Measurements from ENCODE around the gene TRPM2. TPM values are rescaled to one million over a fixed set of nuclear protein-coding genes. Genes with fewer than 3 reads are reported as not detected.

Gene TRPM2
- total RNA-seq, 4 donors from 2014 or later = 3.9 to 9.3 (median 6.6) TPM

- DNase-seq (ENCODE audit: low spot score) = no peak
- TF ChIP-seq CTCF (IDR thresholded peaks at IDR 0.05) = no peak
- ATAC-seq (ENCODE audit: low FRiP score) = no peak
These were observed 85.8 kb downstream of the TRPM2 start for GRCh38 chr21:44439211-44439600.

DNA sequence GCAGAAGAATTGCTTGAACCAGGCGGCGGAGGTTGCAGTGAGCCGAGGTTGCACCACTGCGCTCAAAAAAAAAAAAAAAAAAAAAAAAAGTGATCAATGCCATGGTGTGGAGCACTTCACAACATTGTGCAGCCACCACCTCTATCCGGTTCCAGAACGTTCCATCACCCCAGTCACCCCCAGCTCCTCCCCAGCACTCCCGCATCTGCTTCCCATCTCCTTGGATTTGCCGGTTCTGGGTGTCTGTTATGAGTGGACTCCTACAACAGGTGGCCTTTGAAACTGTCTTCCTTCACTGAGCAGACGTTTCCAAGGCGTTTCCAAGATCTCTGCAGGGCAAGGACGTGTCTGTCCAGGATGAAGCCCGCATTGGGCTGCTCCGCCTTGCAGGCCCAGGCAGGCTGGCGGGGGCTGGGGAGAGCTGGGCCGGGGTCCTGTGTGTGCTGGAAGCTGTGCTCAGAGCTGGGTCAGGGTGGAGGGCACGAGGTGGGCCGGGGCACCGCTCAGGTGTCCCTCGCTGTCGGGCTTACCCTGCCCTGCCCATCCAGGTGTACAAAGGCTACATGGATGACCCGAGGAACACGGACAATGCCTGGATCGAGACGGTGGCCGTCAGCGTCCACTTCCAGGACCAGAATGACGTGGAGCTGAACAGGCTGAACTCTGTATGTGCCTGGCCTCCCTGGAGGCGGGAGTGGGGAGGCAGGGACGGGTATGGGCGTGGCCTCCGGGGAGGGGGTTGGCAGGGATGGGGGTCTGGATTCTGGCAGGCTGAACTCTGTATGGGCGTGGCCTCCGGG is 87.0 kb downstream of the TRPM2 start:
- no peak for DNase-seq (ENCODE audit: low spot score)
- no peak for TF ChIP-seq CTCF (IDR thresholded peaks at IDR 0.05)
- ATAC-seq (ENCODE audit: low FRiP score) = no peak

- ATAC-seq (ENCODE audit: low FRiP score) (no peak), DNase-seq (ENCODE audit: low spot score) (no peak)
- no peak for TF ChIP-seq CTCF (IDR thresholded peaks at IDR 0.05)
These were observed 87.6 kb downstream of the TRPM2 start for GRCh38 chr21:44441041-44441400.

DNA sequence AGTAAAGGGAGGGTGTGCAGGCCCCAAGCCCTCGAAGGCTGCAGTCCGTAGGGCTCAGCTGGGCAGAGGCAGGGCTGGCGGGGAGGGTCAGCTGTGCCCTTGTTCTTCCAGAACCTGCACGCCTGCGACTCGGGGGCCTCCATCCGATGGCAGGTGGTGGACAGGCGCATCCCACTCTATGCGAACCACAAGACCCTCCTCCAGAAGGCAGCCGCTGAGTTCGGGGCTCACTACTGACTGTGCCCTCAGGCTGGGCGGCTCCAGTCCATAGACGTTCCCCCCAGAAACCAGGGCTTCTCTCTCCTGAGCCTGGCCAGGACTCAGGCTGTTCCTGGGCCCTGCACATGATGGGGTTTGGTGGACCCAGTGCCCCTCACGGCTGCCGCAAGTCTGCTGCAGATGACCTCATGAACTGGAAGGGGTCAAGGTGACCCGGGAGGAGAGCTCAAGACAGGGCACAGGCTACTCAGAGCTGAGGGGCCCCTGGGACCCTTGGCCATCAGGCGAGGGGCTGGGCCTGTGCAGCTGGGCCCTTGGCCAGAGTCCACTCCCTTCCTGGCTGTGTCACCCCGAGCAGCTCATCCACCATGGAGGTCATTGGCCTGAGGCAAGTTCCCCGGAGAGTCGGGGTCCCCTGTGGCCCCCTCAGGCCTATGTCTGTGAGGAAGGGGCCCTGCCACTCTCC is 88.3 kb downstream of the TRPM2 start:
- no peak for DNase-seq (ENCODE audit: low spot score)
- no peak for TF ChIP-seq CTCF (IDR thresholded peaks at IDR 0.05)
- ATAC-seq (ENCODE audit: low FRiP score) = no peak

- DNase-seq (ENCODE audit: low spot score) (no peak), ATAC-seq (ENCODE audit: low FRiP score) (no peak)
- TF ChIP-seq CTCF (IDR thresholded peaks at IDR 0.05) = no peak
These were observed 89.1 kb downstream of the TRPM2 start for GRCh38 chr21:44442266-44443125.

- ATAC-seq (ENCODE audit: low FRiP score) (no peak), DNase-seq (ENCODE audit: low spot score) (no peak)
- TF ChIP-seq CTCF (IDR thresholded peaks at IDR 0.05) = no peak
These were observed 90.0 kb downstream of the TRPM2 start for GRCh38 chr21:44443291-44443890.
